Measurements from ENCODE around the gene GRIN2A.

DNA sequence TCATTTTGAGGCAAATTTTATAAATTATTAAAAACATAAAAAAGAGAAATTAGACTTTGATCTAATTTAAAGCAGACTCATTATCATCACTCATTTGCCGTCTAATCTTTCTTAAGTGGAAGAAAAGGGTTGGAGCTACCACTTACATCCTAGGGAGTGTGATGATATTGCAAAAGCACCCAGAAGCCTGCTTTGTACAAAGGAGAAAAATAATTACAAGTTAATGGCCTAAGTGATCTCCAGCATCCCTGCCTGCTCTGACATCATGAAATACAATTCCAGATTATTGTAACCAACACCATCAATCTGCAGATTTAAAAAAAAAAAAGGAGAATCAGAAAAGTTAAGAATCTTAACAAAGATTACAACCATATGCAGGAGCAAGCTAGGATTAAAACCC, 260.2 kb downstream of the GRIN2A start:
- TF ChIP-seq, protein P1, sequence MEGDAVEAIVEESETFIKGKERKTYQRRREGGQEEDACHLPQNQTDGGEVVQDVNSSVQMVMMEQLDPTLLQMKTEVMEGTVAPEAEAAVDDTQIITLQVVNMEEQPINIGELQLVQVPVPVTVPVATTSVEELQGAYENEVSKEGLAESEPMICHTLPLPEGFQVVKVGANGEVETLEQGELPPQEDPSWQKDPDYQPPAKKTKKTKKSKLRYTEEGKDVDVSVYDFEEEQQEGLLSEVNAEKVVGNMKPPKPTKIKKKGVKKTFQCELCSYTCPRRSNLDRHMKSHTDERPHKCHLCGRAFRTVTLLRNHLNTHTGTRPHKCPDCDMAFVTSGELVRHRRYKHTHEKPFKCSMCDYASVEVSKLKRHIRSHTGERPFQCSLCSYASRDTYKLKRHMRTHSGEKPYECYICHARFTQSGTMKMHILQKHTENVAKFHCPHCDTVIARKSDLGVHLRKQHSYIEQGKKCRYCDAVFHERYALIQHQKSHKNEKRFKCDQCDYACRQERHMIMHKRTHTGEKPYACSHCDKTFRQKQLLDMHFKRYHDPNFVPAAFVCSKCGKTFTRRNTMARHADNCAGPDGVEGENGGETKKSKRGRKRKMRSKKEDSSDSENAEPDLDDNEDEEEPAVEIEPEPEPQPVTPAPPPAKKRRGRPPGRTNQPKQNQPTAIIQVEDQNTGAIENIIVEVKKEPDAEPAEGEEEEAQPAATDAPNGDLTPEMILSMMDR (IDR thresholded peaks at IDR 0.05) = no peak
- TF ChIP-seq POLR2A (IDR thresholded peaks at IDR 0.05) (no peak), POLR2AphosphoS5 (IDR thresholded peaks at IDR 0.05) (no peak)

All from gastroesophageal sphincter (tissue), 3 donors.